NCI-H2107 treated with DMSO at 0.1 percent for 48 hours (cell line): ENCODE results near the gene HK3.

Experiments used
- DNase-seq: peaks from one replicate; lab custom pipeline; 2025; ENCODE audit not compliant: unreplicated experiment; lab: John Stamatoyannopoulos, UW

The HK3 gene, protein sequence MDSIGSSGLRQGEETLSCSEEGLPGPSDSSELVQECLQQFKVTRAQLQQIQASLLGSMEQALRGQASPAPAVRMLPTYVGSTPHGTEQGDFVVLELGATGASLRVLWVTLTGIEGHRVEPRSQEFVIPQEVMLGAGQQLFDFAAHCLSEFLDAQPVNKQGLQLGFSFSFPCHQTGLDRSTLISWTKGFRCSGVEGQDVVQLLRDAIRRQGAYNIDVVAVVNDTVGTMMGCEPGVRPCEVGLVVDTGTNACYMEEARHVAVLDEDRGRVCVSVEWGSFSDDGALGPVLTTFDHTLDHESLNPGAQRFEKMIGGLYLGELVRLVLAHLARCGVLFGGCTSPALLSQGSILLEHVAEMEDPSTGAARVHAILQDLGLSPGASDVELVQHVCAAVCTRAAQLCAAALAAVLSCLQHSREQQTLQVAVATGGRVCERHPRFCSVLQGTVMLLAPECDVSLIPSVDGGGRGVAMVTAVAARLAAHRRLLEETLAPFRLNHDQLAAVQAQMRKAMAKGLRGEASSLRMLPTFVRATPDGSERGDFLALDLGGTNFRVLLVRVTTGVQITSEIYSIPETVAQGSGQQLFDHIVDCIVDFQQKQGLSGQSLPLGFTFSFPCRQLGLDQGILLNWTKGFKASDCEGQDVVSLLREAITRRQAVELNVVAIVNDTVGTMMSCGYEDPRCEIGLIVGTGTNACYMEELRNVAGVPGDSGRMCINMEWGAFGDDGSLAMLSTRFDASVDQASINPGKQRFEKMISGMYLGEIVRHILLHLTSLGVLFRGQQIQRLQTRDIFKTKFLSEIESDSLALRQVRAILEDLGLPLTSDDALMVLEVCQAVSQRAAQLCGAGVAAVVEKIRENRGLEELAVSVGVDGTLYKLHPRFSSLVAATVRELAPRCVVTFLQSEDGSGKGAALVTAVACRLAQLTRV

DNA sequence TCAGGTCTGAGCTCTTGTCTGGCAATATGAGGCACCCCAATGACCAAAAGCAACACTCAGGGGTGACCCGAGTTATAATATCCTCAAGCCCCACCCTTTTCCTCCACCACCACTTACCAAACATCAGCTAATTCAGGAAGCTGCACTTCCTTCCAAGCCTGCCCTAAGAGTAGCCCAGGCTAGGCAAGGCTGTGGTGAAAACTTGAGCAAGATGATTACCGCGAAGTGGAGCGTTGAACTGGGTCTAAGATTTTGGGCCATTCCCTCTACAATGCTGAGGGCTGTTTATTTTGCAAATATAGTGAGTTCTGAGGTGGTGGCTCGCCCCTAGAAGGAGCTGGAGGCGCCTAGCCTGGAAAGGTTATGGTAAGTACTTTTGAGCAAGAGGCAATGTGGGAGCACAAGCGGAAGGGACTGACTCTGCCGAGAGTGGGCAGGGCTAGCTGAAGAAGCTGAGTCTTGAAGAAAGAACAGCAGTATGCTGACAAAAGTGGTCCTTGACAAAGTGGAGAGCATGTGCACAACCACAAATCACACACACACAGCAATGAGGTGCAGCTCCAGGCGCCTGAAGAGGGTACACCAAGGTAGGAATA is at the start of gene HK3:
HK3 (minus strand) TSS at position 51 of the 596 bp plus-strand sequence. CDS start 3,187 bp downstream, outside the sequence.
- no peak for DNase-seq

DNA sequence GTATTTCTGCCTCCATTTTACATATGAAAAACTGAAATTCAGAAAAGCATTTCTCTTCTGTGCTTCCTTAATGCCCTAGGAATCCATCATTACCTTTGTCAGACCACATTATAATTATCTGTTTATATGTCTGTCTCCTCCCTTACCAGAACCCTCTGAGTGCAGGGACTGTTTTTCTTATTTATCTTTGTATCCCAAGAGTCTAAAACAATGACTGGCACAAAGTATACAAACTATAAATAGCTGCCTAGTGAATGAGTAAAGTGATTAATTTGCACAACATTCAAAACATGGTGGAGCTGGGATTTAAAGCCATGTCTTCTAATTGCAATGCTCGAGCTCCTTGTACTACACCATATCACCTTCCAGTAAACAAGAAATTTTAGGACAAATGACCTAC is 49.3 kb upstream of the HK3 start:
- no peak for DNase-seq

DNA sequence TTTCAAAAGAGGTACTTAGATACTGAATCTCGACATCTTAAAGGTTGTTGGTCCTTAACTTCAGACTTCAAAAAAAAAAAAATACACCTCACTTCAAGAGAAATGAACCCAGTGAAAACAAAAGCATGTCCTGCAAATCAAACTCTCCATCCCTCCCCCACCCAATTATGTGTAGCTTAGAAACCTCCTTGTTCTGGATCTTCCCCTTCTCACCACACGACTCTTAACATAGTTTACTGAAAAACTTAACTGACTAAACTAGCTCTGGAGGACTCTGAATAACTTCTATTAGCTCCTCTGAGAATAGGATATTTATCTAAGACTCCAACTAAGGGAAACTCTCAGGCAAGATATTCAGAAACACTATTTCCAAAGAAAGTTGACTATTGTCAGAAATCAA is 48.7 kb upstream of the HK3 start:
- no peak for DNase-seq

DNA sequence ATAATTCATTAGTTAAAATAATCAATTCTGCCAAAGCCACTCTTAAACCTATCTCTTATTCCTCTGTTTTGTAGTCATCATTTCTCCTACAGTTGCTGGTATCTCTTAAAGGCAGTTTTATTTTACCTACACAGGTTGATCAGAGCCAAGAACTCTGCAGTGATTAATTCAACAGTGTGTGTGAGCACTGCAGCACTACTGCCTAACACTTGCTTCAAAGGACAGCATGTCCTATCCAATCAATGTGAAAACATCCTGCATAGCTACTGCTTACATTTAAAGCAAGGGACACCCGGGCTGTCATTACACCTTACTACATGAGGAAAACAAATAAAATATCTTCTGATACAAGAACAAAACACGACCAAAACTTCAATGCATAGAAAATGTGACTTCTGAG is 45.1 kb upstream of the HK3 start:
- no peak for DNase-seq

DNA sequence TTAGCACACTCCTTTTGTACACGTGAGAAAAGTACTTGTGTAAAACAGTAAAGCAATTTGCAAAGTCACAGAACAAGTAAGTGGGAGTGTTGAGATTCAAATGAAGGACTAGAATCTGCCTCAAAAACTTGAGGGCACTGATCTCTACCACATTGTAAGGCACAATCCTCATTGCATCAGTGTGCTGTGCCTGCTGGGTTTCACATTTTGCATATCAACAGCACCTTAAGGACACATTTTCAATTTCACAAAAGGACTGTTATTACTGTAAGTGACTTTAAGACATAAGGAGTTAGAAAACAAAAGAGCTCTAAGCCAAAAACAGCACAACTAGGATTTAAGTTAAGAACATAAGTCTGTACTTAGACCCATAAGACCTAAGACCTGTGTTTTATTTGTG is 44.7 kb upstream of the HK3 start:
- no peak for DNase-seq

DNA sequence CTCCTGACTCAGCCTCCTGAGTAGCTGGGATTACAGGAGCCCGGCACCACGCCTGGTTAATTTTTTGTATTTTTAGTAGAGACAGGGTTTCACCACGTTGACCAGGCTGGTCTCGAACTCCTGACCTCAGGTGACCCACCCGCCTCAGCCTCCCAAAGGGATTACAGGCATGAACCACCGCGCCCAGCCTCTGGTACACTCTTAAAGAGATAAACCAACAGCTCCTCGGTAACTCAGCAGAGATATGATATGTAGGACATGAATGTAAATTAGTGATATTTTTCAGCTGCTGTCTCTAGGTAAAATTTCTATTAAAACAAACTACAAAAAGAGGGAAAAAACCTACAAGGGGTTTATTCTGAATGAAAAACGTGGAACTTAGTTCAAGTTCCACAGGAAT is 42.8 kb upstream of the HK3 start:
- DNase-seq: no peak

DNA sequence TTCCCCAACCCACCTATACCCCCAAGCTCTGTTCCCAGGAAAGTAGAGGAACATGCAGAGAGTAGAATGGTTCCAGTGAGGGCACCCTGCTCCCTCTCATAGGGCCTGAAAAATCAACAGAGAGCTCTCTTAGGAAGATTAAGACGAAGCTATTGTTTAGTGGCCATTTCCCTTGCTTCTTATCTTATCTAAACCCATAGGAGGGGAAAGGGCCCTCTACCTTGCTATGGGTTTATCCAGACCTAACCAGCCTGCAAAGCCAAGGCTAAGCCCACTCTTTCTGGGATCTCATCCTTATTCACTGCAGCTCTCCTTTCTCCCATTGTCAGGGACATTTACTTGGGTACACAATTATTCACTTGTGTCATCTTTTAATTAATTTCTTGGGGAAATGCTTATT is 39.3 kb upstream of the HK3 start:
- no peak for DNase-seq

DNA sequence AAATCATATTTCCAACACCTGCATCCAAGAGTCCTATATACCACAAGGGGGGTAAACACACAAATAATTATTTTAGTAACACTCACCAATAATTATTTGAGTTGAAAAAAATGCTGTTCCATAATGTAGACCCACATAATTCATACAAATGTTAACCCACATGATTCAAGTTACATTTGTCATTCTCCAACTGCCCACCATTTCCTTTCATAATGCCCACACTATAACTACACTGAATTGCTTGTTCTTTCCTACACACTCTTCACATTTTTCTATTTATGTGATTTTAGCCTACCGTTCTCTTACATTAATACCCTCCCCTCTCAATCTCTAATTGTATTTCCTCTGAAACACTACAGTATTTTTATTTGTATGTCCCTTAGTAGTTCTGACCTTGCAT is 35.9 kb upstream of the HK3 start:
- DNase-seq: no peak

DNA sequence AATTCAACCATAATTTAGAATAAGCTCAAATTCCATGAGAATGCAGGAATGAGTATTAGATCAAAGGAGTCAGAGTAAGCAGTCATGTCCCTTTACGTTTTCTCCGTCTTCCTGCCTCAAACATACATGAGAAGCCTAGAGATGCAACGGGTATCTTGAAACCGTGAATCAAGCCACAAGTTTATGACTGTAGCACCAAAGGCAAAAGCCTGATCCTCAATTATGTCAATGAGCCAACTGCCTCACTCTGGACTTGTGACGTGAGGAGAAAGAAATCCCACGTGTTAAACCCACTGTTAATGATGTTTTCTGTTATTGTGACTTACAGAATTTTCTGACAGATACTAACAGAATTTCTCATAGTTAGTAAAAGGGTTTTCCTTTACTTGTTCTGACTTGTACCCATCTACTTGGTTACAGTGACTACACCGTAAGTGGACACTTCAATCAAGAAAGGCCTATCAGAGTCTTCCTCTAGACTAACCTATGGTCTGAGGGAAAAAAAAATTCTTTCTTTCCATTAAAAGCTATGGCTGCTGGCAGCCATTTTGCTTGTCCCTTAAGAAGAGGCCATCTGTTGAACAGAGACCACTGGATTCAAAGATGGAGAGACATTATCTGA is 35.3 kb upstream of the HK3 start:
- no peak for DNase-seq

DNA sequence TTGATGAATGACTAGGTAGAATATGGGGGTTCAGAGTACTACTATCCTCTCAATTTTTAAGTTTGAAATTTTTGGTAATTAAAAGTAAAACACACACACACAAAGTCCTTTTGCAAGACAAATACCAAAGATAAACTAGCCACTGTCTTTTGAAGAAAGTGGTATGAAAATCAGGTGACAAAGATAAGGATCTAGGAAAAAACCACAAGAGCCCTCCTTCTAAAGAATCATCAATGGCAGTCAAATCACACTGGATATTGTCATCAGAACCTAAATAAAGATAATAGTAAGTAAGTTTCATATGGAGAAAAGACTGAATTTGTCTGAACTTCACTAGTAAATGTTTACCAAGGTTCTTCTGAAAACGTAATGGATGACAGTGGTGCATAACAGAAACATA is 30.5 kb upstream of the HK3 start:
- no peak for DNase-seq

DNA sequence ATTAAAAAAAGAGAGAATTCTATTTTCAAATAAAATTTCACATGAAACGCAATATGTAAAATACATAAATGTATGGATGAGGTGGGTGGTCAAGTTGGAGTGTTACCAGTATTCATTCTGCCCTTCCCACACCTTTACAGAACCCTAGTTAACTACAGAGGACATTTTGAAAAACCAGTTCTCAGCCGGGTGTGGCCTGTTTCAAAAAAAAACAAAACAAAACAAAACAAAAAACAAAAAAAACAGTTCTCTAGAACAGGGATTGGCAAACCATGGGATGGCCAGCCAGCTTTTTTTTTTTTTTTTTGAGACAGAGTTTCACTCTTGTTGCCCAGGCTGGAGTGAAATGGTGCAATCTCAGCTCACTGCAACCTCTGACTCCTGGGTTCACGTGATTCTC is 28.4 kb upstream of the HK3 start:
- no peak for DNase-seq

DNA sequence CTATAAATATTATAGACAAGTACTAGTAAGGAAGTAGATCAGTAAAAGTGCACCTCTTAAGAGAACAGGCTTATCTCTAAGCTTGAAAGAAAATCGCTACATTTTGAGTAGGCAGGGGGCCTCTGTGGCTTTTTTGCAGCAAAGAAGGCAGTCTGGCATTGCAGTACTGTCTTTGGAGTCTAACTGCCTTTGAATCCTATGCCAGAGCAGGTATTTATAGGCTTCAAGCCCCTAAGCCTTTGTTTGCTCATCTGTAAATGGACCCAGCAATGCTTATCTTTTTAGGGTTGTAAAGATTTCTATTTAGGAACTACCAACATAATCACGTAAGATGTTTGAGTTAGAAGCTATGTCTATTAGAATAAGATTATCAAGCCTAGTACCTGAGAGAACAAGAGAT is 23.7 kb upstream of the HK3 start:
- no peak for DNase-seq

DNA sequence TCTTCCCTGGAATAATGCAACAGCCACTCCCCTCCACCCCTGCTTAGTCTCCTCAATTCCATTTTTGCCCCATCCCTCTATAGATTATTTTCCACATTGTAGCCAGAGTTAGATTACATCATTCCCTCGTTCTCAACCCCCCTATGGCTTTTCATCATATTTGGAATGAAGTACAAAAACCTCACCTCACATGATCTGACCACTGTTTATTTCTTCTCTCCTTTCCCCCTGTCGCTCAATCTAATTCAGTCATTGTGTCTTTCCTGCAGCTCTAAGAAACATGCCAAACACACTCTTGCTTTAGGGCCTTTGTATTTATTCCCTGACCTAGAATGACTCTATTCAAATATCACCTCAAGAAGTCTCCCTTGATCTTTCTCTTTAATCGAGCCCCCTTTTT is 22.6 kb upstream of the HK3 start:
- no peak for DNase-seq

DNA sequence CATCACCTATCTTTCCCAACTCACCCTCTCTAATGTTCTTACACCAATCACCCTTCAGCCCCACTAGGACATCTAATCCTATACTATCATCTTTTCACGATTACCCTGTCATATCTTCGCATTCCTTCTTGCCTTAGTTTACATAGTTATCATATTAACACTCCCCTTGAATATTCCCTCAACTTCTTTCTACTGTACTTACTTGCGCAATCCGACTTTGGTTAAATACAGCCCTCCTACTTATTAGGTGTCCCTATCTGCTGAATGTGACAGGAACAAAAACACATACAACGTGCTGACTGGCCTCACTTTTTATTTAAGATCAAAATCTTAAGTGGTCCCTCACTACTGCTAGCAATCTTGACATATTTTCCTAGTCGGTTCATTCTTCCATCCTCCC is 19.5 kb upstream of the HK3 start:
- DNase-seq: no peak

DNA sequence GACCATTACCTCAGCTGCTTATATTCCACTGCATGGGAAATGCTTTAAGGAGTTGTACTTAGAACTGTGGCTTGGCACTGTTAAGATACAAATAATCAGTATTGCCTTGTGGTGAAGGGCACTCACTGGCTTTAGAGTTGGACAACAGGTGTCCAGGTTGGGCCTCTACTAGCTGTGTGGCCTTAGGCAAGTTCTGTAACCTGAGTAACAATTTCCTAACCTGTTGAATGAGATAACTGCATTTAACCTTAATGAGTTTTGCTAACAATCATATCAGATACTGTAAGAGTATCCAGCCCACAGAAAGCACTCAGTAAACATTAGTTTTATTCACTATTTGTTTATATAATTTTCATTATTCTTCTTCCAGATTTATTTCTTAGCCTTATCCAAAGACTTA is 17.2 kb upstream of the HK3 start:
- DNase-seq: peak; percentile 65

DNA sequence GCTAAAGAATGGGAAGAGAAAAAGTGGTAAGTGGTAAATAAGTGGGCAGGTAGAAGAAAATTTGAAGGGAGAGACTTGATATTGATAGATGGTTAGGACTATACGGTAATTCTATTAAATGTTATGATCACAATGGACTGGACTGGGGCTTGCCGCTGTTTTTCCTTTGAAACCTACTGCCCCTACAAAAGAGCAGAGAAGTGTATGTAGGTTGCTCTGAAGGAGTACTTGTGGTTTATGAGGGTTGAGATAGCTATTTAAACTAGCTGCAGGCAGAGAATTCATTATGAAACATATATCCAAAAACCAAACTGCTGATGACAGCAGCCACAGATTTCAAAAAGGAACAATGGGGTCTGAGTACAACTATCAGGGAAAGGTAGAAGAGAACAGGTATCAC is 16.8 kb upstream of the HK3 start:
- peak; percentile 65 for DNase-seq

DNA sequence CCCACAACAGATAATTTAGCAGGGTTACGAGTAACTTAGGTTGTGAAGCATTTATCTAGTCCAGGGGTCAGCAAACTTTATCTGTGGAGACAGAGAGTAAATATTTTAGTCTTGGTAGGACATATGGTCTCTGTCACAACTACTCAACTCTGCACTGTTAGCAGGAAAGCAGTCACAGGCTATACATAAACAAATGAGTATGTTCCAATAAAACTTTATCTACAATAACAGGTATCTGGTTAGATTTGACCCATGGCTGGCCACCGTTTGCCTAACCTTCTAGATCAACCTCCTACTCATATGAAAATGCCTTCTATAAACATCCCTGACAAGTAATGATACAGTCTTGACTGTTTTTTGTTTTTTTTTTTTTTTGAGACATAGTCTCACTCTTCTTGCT is 13.0 kb upstream of the HK3 start:
- no peak for DNase-seq

DNA sequence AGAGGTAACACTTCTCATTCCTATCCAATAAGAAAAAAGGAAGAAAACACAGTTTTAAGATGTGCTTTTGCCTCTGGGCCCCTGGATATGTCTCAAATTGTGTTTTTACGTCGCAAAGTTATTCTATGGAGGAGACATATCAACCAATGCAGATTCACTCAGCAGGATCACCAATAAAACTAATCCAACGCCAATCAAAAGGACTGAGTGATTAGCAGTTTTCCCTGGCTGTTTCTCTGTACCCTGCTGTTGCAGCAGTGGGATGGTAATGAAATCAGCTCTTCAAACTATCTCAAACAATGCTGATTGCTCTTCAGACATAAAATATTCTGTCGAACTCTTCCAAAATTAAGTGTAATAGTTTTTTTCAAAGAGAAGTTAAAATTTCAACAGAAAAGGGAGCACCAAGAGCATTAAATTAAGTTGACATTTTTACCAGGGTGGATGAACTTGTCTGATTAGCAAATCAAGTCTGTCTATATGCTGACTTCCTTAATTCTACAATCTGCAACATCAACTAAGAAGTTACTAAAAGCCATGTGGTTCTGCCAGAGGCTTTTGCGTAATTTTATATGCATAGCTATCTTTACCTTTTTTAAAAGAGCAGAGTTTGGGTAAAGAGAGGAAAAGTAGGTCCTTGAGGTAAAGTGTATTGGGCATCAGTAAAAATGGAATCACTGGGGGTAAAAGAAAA is 9.7 kb upstream of the HK3 start:
- no peak for DNase-seq

DNA sequence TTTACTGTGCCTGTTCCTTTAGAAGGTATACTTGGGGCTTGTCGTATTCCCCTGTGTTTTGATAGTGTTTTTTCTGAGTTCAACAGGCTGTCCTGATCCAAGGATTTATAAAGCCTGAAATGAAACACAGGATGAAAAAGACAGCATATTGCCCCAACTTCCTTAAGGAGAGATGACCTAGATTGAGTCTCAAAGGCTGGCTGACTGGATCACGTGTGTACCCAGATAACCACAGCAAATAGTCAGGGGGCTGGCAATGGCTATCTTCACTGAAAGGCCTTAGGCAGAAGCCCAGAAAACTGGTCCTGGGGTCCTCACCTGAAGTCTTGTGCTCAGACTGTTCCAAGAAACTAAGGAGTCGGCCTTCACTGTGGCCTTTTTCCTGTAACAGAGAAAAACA is 7.7 kb upstream of the HK3 start:
- no peak for DNase-seq

DNA sequence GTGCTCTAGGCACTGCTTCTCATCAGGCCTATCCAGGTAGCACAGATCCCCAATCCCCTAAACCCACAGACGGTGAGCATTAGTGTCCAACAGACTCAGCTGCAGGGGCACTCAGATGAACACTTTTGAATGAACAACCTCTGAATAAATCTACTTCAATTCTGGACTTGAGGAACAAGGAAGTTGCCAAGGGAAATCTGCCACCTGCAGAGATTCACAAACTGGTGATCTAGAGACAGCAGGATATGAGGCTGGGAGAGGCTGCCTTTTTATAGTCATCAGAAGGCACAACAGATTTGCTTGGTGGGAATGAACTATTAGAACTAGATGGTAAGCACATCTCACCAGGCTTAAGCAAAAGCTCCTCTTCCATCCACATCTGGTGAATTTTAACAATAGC is 7.0 kb upstream of the HK3 start:
- DNase-seq: no peak

DNA sequence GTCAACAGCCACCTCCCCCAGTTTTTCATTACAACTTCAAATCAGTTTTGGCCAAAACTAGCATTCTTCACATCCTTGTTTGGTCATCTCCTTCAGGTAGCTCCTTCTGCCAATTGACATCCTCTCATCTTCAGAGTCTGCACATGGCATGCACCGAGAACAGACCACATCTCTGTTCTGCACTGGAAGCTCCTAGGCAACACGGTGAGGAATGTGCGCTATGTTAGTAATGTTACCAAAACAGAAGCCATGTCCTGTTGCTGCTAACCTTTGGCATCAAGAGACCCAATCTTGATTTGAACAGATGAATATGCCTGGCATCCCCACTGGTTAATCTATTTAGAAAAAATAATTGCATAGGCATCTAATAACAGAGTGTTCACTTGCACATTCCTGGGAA is 5.1 kb upstream of the HK3 start:
- DNase-seq: no peak
